ENCODE results near the gene VWF. TPM values are rescaled to one million over a fixed set of nuclear protein-coding genes. Genes with fewer than 3 reads are reported as not detected.
A peak's percentile ranks its signal among the peaks of the same experiment; 100 is the strongest.

VWF gene
- total RNA-seq, 2 experiments from 2014 or later: 0.11 to 0.13 TPM

- ATAC-seq: no peak
- ChIA-PET POLR2A (no interaction called here), CTCF (interaction anchor here (1.2 to 7.4 kb wide), 3 partner anchors 28 to 220 kb away, joined by 3 to 50 read pairs (median 27); no protein-coding TSS in a partner anchor)
- no peaks in the 10 kb centered on the region for H3K9me3 Mint-ChIP-seq
- intact Hi-C loops (cut with micrococcal nuclease): no loop called here
- TF ChIP-seq CTCF (IDR thresholded peaks at IDR 0.05): no peak
- no peaks in the 10 kb centered on the region for H3K36me3 Mint-ChIP-seq (ENCODE audit: low read depth)
- DNase-seq: no peak
- H3K4me1 Mint-ChIP-seq (ENCODE audit: low read depth): peaks cover 5% of the 10 kb centered on the region
- no peaks in the 10 kb centered on the region for H3K27me3 Mint-ChIP-seq
- H3K4me3 Mint-ChIP-seq: no peak overlapping the region
- no peak overlapping the region for H3K27ac Mint-ChIP-seq
Observed at GRCh38 chr12:6059221-6059620, 65.2 kb downstream of the VWF start.

- no peak overlapping the region for H3K27ac Mint-ChIP-seq
- no peak for DNase-seq
- no peaks in the 10 kb centered on the region for H3K36me3 Mint-ChIP-seq (ENCODE audit: low read depth)
- POLR2A ChIA-PET: interaction anchor here (0.7 to 0.8 kb wide), 2 partner anchors 14 to 239 kb away, joined by 3 read pairs; no protein-coding TSS in a partner anchor
- no peaks in the 10 kb centered on the region for H3K9me3 Mint-ChIP-seq
- no peak for TF ChIP-seq CTCF (IDR thresholded peaks at IDR 0.05)
- CTCF ChIA-PET: interaction anchor here (1.2 to 7.4 kb wide), 3 partner anchors 69 to 226 kb away, joined by 5 to 50 read pairs (median 27); no protein-coding TSS in a partner anchor
- H3K4me3 Mint-ChIP-seq: no peak overlapping the region
- H3K4me1 Mint-ChIP-seq (ENCODE audit: low read depth): peaks cover 5% of the 10 kb centered on the region
- intact Hi-C loops (cut with micrococcal nuclease): no loop called here
- no peaks in the 10 kb centered on the region for H3K27me3 Mint-ChIP-seq
- no peak for ATAC-seq
Observed at GRCh38 chr12:6058481-6059161, 65.8 kb downstream of the VWF start.

GRCh38 chr12:6057700-6058099 lies 66.8 kb downstream of the VWF start:
- Mint-ChIP-seq H3K4me3 (no peak overlapping the region), H3K27me3 (no peaks in the 10 kb centered on the region), H3K4me1 (ENCODE audit: low read depth) (peaks cover 5% of the 10 kb centered on the region), H3K36me3 (ENCODE audit: low read depth) (no peaks in the 10 kb centered on the region), H3K27ac (no peak overlapping the region), H3K9me3 (no peaks in the 10 kb centered on the region)
- no peak for ATAC-seq
- TF ChIP-seq CTCF (IDR thresholded peaks at IDR 0.05): no peak
- ChIA-PET POLR2A (interaction anchor here (0.7 to 0.8 kb wide), 2 partner anchors 15 to 240 kb away, joined by 3 read pairs; no protein-coding TSS in a partner anchor), CTCF (interaction anchor here (0.9 to 7.4 kb wide), 6 partner anchors 18 to 227 kb away, joined by 3 to 50 read pairs (median 4); no protein-coding TSS in a partner anchor)
- no peak for DNase-seq
- intact Hi-C loops (cut with micrococcal nuclease): no loop called here

GRCh38 chr12:6056406-6057240 lies 67.8 kb downstream of the VWF start:
- ATAC-seq (peak; percentile 84), DNase-seq (peak; percentile 63)
- Mint-ChIP-seq H3K36me3 (ENCODE audit: low read depth) (no peaks in the 10 kb centered on the region), H3K4me1 (ENCODE audit: low read depth) (peaks cover 5% of the 10 kb centered on the region), H3K27me3 (no peaks in the 10 kb centered on the region), H3K4me3 (peak overlapping the region; percentile 58), H3K27ac (peak overlapping the region; percentile 60), H3K9me3 (no peaks in the 10 kb centered on the region)
- CTCF ChIA-PET: interaction anchor here (1.0 to 7.4 kb wide), 8 partner anchors 17 to 229 kb away, joined by 3 to 50 read pairs (median 3); no protein-coding TSS in a partner anchor
- intact Hi-C loops (cut with micrococcal nuclease): no loop called here
- POLR2A ChIA-PET: interaction anchor here (0.9 kb wide), 1 partner anchor 98 kb away, joined by 3 read pairs; no protein-coding TSS in a partner anchor
- TF ChIP-seq CTCF (IDR thresholded peaks at IDR 0.05): peak; percentile 20
